C4-2B (cell line): ENCODE results near the gene SOCS1.
"Not testable (repeated sequence)": the region's sequence is repeated elsewhere in the genome, so short reads cannot be mapped to it uniquely, and the experiment has no call there.

ENCODE experiments used
- H3K27ac ChIP-seq: fragments of 450-650 bp; 2 replicates; pipeline ENCODE4 v1.5.1; 2017
- CTCF ChIP-seq: fragments of 450-650 bp; conservative IDR thresholded peaks from 2 replicates; pipeline ENCODE4 v1.5.1; 2017; ENCODE audit warnings: mild to moderate bottlenecking
- ZFX ChIP-seq: fragments of 450-650 bp; IDR thresholded peaks from 2 replicates; pipeline ENCODE4 v1.6.1; 2017

SOCS1 gene

GRCh38 chr16:11229432-11229831 lies 26.6 kb downstream of the SOCS1 start:
- peak overlapping the region; percentile 14; the same call in 1 of the 2 replicates for H3K27ac ChIP-seq
- no peak for TF ChIP-seq CTCF

GRCh38 chr16:11225677-11226549 lies 30.1 kb downstream of the SOCS1 start:
- TF ChIP-seq ZFX (no peak), CTCF (no peak)
- H3K27ac ChIP-seq, result no peak overlapping the region

- TF ChIP-seq CTCF (no peak), ZFX (no peak)
- H3K27ac ChIP-seq, result no peak overlapping the region
These were observed 30.9 kb downstream of the SOCS1 start for GRCh38 chr16:11224894-11225676.

GRCh38 chr16:11224096-11224893 lies 31.7 kb downstream of the SOCS1 start:
- TF ChIP-seq ZFX, result no peak
- no peak for TF ChIP-seq CTCF
- H3K27ac ChIP-seq, result no peak overlapping the region

- not testable (repeated sequence) for H3K27ac ChIP-seq
These were observed 35.5 kb downstream of the SOCS1 start for GRCh38 chr16:11220507-11220906.

- no peak overlapping the region for H3K27ac ChIP-seq
- TF ChIP-seq CTCF (no peak), ZFX (no peak)
These were observed 36.8 kb downstream of the SOCS1 start for GRCh38 chr16:11219178-11219577.

- H3K27ac ChIP-seq, result no peak overlapping the region
- TF ChIP-seq CTCF (peak; percentile 68), ZFX (no peak)
These were observed 37.4 kb downstream of the SOCS1 start for GRCh38 chr16:11218604-11218962.
